Measurements from ENCODE around the gene SYAP1.

DNA sequence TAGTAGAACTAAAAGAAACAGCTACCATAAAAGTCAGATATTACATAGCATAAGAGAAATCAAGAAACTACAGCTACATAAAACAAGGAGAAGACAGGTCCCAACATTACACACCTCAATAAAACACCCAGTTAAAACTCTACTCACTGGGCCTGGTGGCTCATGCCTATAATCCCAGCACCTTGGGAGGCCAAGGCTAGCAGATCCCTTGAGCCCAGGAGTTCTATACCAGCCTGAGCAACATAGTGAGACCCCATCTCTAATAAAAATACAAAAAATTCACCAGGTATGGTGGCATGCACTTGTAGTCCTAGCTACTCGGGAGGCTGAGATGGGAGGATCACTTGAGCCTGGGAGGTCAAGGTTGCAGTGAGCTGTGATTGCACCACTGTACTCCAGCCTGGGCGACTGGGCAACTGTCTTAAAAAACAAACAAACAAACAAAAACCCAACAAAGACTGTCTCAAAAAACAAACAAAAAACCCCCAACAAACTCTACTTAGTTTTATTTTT lies 51.6 kb downstream of the SYAP1 start:
- TF ChIP-seq, protein P1, sequence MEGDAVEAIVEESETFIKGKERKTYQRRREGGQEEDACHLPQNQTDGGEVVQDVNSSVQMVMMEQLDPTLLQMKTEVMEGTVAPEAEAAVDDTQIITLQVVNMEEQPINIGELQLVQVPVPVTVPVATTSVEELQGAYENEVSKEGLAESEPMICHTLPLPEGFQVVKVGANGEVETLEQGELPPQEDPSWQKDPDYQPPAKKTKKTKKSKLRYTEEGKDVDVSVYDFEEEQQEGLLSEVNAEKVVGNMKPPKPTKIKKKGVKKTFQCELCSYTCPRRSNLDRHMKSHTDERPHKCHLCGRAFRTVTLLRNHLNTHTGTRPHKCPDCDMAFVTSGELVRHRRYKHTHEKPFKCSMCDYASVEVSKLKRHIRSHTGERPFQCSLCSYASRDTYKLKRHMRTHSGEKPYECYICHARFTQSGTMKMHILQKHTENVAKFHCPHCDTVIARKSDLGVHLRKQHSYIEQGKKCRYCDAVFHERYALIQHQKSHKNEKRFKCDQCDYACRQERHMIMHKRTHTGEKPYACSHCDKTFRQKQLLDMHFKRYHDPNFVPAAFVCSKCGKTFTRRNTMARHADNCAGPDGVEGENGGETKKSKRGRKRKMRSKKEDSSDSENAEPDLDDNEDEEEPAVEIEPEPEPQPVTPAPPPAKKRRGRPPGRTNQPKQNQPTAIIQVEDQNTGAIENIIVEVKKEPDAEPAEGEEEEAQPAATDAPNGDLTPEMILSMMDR (IDR thresholded peaks at IDR 0.05): no peak
- TF ChIP-seq POLR2A (IDR thresholded peaks at IDR 0.05): no peak

Data from Peyer's patch (tissue), 4 donors.